ENCODE data around the gene TBC1D9B.

TBC1D9B gene

DNA sequence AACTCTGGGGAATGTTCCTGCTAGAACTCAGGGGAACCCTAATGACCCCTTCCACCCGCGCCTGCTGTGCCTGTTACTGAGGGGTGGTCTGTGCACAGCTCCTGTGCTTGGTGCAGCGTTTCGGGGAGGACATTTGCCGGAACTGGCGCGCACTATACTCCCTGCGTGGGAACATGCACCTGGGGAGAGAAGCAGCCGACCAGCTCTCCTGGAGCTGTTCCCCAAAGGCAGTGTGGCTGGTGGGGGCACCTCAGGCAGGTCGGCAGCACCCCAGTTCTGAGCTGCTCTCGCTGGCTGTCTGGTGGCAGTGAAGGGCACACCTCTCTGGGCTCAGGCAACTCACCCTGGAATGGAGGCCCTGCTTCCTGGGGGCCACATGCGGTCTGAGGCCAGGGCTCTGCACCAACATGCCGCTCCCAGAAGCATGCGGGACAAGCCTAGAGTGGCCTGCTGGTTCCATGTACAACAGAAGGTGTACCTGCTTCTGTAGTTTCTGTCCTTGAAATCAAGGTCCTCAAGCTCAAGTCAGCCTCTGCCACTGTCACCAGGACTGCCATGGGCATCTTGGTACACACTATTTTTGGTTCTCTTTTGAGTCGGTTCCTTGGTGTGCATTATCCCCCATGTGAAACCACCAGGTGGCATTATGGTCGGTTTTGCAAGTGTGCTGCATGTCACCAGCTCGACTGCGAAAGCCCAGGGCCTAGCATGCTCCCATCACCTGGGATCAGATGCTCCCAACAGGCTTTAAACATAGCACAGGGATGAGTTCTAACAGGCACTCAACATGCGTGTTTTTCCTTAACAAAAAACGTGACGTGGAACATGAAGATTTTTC is 41.2 kb downstream of the TBC1D9B start:
- no peak overlapping the region for H3K4me3 ChIP-seq (ENCODE audit: low read depth, low read length)
- TF ChIP-seq, protein P1, sequence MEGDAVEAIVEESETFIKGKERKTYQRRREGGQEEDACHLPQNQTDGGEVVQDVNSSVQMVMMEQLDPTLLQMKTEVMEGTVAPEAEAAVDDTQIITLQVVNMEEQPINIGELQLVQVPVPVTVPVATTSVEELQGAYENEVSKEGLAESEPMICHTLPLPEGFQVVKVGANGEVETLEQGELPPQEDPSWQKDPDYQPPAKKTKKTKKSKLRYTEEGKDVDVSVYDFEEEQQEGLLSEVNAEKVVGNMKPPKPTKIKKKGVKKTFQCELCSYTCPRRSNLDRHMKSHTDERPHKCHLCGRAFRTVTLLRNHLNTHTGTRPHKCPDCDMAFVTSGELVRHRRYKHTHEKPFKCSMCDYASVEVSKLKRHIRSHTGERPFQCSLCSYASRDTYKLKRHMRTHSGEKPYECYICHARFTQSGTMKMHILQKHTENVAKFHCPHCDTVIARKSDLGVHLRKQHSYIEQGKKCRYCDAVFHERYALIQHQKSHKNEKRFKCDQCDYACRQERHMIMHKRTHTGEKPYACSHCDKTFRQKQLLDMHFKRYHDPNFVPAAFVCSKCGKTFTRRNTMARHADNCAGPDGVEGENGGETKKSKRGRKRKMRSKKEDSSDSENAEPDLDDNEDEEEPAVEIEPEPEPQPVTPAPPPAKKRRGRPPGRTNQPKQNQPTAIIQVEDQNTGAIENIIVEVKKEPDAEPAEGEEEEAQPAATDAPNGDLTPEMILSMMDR (IDR thresholded peaks at IDR 0.05; ENCODE audit: borderline replicate concordance, insufficient read depth, low read depth, low read length), result peak; percentile 30; the same call in 1 of the 2 replicates

DNA sequence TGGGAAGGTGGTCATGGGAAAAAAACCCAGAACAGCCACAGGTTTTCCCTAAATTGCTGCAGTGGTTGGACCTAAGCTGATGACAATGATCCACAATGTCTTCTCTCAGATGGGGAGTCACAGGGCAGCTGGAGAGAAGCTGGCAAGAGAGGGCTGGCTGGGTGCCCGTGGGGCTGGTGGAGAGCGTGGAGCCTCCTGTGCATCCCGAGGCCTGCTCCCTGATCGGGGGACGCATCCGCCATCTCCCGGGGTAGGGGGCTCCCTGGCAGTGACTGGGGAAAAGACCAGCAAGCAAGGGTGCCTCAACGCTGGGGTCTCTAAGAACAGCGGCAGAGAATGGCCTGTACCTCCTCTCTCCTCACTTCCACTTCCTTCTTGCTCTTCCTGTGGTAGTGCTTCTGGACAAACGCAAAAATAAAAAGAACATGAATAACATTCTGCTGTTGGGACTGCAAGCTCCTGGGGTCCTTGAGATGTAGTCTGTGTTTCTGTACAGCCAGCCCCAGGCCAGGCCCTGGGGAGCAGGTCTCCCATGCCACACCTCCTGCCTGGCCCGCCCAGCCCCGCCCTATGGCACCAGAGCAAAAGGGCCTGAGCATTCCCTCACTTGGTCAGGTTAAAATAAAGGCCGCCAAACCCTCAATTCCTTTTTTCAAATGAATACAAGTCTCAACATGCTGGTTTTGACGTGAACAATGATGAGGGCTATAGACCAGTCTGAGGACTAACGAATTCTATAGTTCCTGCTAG is 42.0 kb downstream of the TBC1D9B start:
- TF ChIP-seq, protein P1 (IDR thresholded peaks at IDR 0.05; ENCODE audit: borderline replicate concordance, insufficient read depth, low read depth, low read length), result no peak
- H3K4me3 ChIP-seq (ENCODE audit: low read depth, low read length), result no peak overlapping the region

DNA sequence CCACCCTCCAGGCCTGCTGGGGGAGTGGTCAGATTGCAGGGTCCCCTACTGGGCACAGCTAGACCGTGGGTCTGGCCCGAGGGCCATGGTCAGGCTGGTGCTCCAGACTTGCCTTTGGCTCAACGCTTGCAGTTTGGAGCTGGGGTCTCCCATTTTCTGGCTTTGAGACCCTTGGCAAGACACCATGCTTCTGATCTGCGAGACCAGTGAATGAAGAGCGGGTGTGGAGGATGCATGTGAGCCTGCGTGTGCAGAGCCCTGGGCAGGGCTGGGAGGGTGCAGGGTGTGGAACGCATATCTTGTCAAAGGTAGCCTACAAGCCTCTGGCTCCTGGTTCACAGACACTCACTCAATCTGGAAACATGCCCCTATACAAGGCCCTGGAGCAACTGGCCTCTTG is 43.0 kb downstream of the TBC1D9B start:
- TF ChIP-seq, protein P1 (IDR thresholded peaks at IDR 0.05; ENCODE audit: borderline replicate concordance, insufficient read depth, low read depth, low read length), result no peak
- H3K4me3 ChIP-seq (ENCODE audit: low read depth, low read length), result no peak overlapping the region

DNA sequence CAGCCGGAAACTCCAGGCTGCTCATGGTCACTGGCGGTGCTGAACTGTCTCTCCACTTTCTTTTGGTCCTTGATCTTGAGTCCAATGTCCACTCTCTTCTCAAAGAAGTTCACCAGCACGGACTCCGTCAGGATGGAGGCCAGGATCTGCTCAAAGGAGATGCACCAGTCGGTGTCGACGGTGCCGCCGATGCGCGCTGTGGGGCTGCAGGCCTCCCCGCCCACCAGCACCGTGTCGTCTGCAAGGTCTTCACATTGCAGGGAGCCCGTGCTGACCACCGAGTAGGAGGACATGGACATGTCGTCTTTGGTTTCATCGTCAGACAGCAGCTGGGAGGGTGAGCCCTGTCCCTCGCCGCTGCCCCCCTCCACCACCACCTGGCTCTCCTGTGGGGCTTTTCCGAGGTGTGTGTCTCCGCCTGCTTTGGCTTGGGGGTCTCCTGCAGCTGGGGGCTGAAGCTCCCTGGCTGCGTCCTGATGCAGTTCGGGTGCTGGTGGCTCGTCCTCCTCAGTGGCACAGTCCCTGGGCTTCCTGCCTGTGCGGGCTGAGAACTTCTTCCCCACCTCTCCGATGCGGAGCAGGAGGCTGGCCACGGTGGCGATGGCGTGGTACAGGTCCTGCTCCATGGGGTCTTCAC is 44.1 kb downstream of the TBC1D9B start:
- H3K4me3 ChIP-seq (ENCODE audit: low read depth, low read length), result no peak overlapping the region
- TF ChIP-seq, protein P1 (IDR thresholded peaks at IDR 0.05; ENCODE audit: borderline replicate concordance, insufficient read depth, low read depth, low read length), result no peak

DNA sequence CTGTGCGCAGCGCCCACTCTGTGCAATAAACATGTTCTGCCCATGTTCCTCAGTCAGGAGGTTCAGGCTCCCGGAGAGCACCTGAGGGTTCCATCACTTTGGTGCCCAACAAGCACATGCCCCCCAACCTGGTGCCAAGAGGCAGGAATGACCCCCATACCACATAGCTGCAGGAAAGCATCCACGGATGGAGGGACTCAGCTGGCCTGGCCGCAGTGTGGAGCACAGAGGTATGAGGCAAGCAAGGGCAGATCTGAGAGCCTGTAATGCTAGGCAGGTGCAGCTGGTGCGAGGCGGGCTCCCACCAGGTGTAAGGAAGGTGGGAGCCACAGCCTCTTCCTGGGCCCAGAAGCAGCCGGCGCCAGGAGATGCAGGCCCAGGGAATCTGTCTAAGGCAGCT is 44.8 kb downstream of the TBC1D9B start:
- no peak overlapping the region for H3K4me3 ChIP-seq (ENCODE audit: low read depth, low read length)

DNA sequence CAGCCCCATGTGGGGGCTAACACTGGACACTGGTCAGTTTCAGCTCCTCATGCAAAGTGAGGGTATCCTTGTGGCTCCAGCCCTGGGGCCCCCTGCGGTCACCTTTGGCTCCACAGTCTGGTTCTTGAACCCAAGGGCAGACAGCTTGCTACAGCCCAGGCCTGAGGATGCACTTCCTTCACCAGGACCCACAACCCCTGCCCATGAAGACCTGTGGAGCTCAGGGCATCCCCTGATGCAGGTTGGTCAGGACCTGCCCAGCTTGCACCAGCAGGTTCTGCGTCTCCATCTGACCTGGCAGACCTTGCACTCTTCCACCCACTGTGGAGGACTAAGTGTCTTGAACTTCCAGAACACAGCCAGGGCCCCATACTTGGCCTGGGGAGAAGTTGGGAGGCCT is 45.4 kb downstream of the TBC1D9B start:
- no peak overlapping the region for H3K4me3 ChIP-seq (ENCODE audit: low read depth, low read length)
- TF ChIP-seq, protein P1 (IDR thresholded peaks at IDR 0.05; ENCODE audit: borderline replicate concordance, insufficient read depth, low read depth, low read length), result no peak

More for the DNA sequence above, 44.8 kb downstream of the TBC1D9B start:
- TF ChIP-seq, protein P1 (IDR thresholded peaks at IDR 0.05; ENCODE audit: borderline replicate concordance, insufficient read depth, low read depth, low read length), result no peak
